ENCODE data around the gene CHMP6.

DNA sequence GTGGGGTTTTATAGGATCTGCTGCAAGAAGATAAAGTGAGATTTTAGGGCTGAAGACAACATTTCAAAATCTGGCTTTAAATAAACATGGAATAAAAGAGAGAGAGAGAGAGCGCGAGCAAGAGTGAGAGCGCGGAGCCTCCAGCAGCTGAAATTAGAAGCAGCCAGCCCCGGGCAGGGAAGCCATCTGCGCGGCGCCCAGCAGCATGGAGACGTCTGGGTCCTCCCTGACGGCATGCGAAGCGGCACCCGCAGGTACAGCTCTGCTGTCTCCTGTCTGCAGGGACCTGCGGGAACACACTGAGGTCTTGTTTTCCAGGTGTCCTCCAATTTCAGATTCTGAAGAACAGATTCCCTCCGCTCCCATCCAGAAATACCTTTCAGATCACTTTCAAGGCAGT, 35.4 kb downstream of the CHMP6 start:
- TF ChIP-seq CTCF (conservative IDR thresholded peaks at IDR 0.05; ENCODE audit: low read length) (no peak), EZH2phosphoT487 (IDR thresholded peaks at IDR 0.05; ENCODE audit: borderline replicate concordance) (no peak)
